Measurements from ENCODE around the gene DYNC1I1. TPM values are rescaled to one million over a fixed set of nuclear protein-coding genes. Genes with fewer than 3 reads are reported as not detected.
A peak's percentile ranks its signal among the peaks of the same experiment; 100 is the strongest.

Gene DYNC1I1
- total and polyA plus RNA-seq, 2 experiments from 2014 or later = 1.4 to 4.1 TPM

GRCh38 chr7:95811846-95812445 lies 39.6 kb downstream of the DYNC1I1 start:
- peak overlapping the region; percentile 30; the same call in 1 of the 2 replicates for H2AFZ ChIP-seq
- TF ChIP-seq ZNF462 (CRISPR knock-in tag; IDR thresholded peaks at IDR 0.05) (no peak), ETS1 (IDR thresholded peaks at IDR 0.05) (no peak), REST (IDR thresholded peaks at IDR 0.05; ENCODE audit: unreplicated experiment) (no peak), CREB1 (CRISPR knock-in tag; IDR thresholded peaks at IDR 0.05; ENCODE audit: low read depth) (no peak), NANOG (IDR thresholded peaks at IDR 0.05; ENCODE audit: borderline replicate concordance) (no peak), CTCF (conservative IDR thresholded peaks at IDR 0.05; ENCODE audit: low read depth in 2 of 2) (no peak), EZH2 (IDR thresholded peaks at IDR 0.05; ENCODE audit: low read depth, unreplicated experiment) (no peak), JUNB (IDR thresholded peaks at IDR 0.05; ENCODE audit: unreplicated experiment) (no peak), ZNF331 (CRISPR knock-in tag; IDR thresholded peaks at IDR 0.05; ENCODE audit: low read depth) (no peak), ZNF114 (CRISPR knock-in tag; IDR thresholded peaks at IDR 0.05) (no peak), POLR2AphosphoS5 (IDR thresholded peaks at IDR 0.05; ENCODE audit: low read depth) (no peak), EZH2phosphoT487 (IDR thresholded peaks at IDR 0.05; ENCODE audit: unreplicated experiment) (no peak), STAT1 (IDR thresholded peaks at IDR 0.05; ENCODE audit: unreplicated experiment) (no peak)
- Mint-ChIP-seq H3K9me3 (no peaks in the 10 kb centered on the region), H3K27me3 (ENCODE audit: insufficient read depth, low read depth, poor library complexity) (no peaks in the 10 kb centered on the region), H3K36me3 (ENCODE audit: low read depth) (no peaks in the 10 kb centered on the region), H3K4me3 (no peak overlapping the region), H3K4me1 (peaks cover 12% of the 10 kb centered on the region), H3K27ac (no peak overlapping the region)
- H4K20me1 ChIP-seq (replicated peaks; ENCODE audit: insufficient read depth) = no peaks in the 10 kb centered on the region
- H3K79me2 ChIP-seq (replicated peaks; ENCODE audit: insufficient read depth) = no peaks in the 10 kb centered on the region
- no peaks in the 10 kb centered on the region for H3K27me3 ChIP-seq (ENCODE audit: insufficient read depth)
- no peak for DNase-seq (ENCODE audit: low spot score)
- H3K36me3 ChIP-seq (ENCODE audit: insufficient read depth) = no peaks in the 10 kb centered on the region
- no peak for ATAC-seq
- H3K4me2 ChIP-seq = no peak overlapping the region
- H3K4me1 ChIP-seq (ENCODE audit: insufficient read depth) = peaks cover 10% of the 10 kb centered on the region
- no peak overlapping the region for H3K27ac ChIP-seq (ENCODE audit: low read depth)
- H3K4me3 ChIP-seq = no peak overlapping the region
- no peaks in the 10 kb centered on the region for H3K9me2 ChIP-seq (ENCODE audit: insufficient read depth)
- no peaks in the 10 kb centered on the region for H3F3A ChIP-seq (replicated peaks; ENCODE audit: low read depth)

Measured in GM23338 (cell line).